ENCODE data around the gene HECA. TPM values are rescaled to one million over a fixed set of nuclear protein-coding genes. Genes with fewer than 3 reads are reported as not detected.

HECA gene
- total RNA-seq, 1 donor: 53.9 TPM

DNA sequence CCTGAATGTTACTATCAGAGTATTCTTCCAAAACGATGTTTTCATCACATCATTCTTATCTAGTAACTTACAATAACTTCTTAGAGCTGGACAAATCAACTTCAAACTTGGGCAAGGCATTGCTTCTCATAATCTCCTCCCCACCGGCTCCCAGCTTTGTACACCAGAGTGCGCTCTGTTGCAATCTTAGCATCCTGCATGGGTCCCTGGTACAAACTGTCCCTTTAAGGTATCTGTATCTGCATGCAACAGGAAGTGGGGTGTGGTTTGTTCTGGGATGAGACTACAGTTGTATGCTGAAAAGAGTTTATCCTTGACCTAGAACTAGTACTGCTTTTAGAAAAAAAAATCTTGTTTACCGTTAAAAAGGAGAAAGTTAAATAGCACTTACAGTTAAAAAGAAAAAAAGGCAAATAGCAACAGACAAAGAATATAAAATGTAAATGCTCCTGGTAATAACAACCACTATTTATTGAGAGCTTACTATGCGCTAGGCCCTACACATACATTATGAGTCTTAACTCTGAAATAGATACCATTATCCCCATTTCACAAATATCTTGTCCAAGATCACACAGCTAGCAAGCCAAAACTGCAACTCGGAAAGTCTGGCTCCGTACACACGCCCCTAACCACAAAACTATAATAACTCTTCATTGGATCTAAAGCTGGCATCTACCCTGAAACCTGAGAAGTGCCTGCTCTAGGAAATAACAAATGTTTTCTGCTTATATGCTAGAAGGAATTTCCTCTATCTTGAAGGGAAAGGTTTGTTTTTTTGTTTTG, 9.8 kb upstream of the HECA start:
- TF ChIP-seq, protein P1, sequence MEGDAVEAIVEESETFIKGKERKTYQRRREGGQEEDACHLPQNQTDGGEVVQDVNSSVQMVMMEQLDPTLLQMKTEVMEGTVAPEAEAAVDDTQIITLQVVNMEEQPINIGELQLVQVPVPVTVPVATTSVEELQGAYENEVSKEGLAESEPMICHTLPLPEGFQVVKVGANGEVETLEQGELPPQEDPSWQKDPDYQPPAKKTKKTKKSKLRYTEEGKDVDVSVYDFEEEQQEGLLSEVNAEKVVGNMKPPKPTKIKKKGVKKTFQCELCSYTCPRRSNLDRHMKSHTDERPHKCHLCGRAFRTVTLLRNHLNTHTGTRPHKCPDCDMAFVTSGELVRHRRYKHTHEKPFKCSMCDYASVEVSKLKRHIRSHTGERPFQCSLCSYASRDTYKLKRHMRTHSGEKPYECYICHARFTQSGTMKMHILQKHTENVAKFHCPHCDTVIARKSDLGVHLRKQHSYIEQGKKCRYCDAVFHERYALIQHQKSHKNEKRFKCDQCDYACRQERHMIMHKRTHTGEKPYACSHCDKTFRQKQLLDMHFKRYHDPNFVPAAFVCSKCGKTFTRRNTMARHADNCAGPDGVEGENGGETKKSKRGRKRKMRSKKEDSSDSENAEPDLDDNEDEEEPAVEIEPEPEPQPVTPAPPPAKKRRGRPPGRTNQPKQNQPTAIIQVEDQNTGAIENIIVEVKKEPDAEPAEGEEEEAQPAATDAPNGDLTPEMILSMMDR (IDR thresholded peaks at IDR 0.05; ENCODE audit: extremely low read depth, low read depth, low read length): peak; percentile 52
- no peak overlapping the region for H3K4me3 ChIP-seq (ENCODE audit: insufficient read depth, low read length)
- no peaks in the 10 kb centered on the region for H3K36me3 ChIP-seq (ENCODE audit: insufficient read depth, low read length)
- H3K9me3 ChIP-seq (ENCODE audit: low read depth, low read length): no peaks in the 10 kb centered on the region
- no peak for DNase-seq (ENCODE audit: insufficient read length, low spot score, missing footprints)
- H3K4me1 ChIP-seq (ENCODE audit: insufficient read depth, low read length): peaks cover 17% of the 10 kb centered on the region
- peak overlapping the region; percentile 25 for H2AFZ ChIP-seq (ENCODE audit: low read length)
- no peaks in the 10 kb centered on the region for H4K20me1 ChIP-seq (ENCODE audit: insufficient read depth, low read length)
- H3K27ac ChIP-seq (ENCODE audit: low read depth, low read length): no peak overlapping the region
- no peak overlapping the region for H3K4me2 ChIP-seq (ENCODE audit: insufficient read depth, low read length)
- no peaks in the 10 kb centered on the region for H3K79me2 ChIP-seq (ENCODE audit: insufficient read depth, low read length)
- H3K27me3 ChIP-seq (ENCODE audit: insufficient read depth, low read length): no peaks in the 10 kb centered on the region

DNA sequence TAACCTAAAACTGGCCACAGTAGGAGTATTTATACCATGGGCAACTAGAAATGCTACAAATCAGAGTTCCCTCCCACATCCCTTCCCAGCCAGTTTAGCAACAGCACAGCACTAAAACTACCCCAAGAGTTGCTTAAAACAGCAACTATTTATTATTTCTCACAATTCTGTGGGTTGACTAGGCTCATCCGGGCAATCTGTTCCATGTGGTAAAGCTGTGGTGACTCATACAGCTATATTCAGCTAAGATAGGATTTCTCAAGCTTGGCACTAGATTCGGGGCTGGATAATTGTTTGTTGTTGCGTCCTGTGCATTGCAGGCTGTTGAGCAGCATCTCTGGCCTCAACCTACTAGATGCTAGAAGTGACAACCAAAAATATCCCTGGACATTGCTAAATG, 8.6 kb upstream of the HECA start:
- no peaks in the 10 kb centered on the region for H3K36me3 ChIP-seq (ENCODE audit: insufficient read depth, low read length)
- H3K27ac ChIP-seq (ENCODE audit: low read depth, low read length): no peak overlapping the region
- H3K79me2 ChIP-seq (ENCODE audit: insufficient read depth, low read length): no peaks in the 10 kb centered on the region
- DNase-seq (ENCODE audit: insufficient read length, low spot score, missing footprints): peak; percentile 83
- H2AFZ ChIP-seq (ENCODE audit: low read length): peak overlapping the region; percentile 42
- peak overlapping the region; percentile 6 for H3K4me2 ChIP-seq (ENCODE audit: insufficient read depth, low read length)
- H3K27me3 ChIP-seq (ENCODE audit: insufficient read depth, low read length): no peaks in the 10 kb centered on the region
- no peaks in the 10 kb centered on the region for H3K9me3 ChIP-seq (ENCODE audit: low read depth, low read length)
- no peak overlapping the region for H3K4me3 ChIP-seq (ENCODE audit: insufficient read depth, low read length)
- H3K4me1 ChIP-seq (ENCODE audit: insufficient read depth, low read length): peaks cover 17% of the 10 kb centered on the region
- TF ChIP-seq, protein P1 (IDR thresholded peaks at IDR 0.05; ENCODE audit: extremely low read depth, low read depth, low read length): no peak
- H4K20me1 ChIP-seq (ENCODE audit: insufficient read depth, low read length): no peaks in the 10 kb centered on the region

DNA sequence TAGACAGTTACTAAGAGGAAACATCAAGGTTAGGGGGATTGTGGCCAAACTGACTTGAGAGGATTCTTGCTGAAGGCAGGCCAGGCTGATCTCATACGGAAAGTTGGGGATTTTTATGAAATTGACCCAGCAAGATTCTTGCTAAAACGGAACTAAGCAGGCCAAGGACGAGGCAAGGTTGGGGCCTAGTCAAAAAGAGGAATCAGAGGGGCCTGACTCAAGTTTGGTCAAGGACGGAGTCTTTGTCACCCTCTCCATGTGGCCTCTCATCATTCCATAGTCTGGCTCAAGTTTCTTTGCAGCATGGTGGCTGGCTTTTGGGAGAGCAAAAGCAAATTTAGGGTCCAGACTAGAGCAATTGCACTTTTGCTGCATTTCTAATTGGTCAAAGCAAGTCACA, 7.9 kb upstream of the HECA start:
- no peaks in the 10 kb centered on the region for H3K36me3 ChIP-seq (ENCODE audit: insufficient read depth, low read length)
- H3K4me1 ChIP-seq (ENCODE audit: insufficient read depth, low read length): peaks cover 17% of the 10 kb centered on the region
- H3K4me2 ChIP-seq (ENCODE audit: insufficient read depth, low read length): no peak overlapping the region
- H3K4me3 ChIP-seq (ENCODE audit: insufficient read depth, low read length): no peak overlapping the region
- H3K9me3 ChIP-seq (ENCODE audit: low read depth, low read length): no peaks in the 10 kb centered on the region
- H3K27me3 ChIP-seq (ENCODE audit: insufficient read depth, low read length): no peaks in the 10 kb centered on the region
- H3K79me2 ChIP-seq (ENCODE audit: insufficient read depth, low read length): no peaks in the 10 kb centered on the region
- H3K27ac ChIP-seq (ENCODE audit: low read depth, low read length): no peak overlapping the region
- TF ChIP-seq, protein P1 (IDR thresholded peaks at IDR 0.05; ENCODE audit: extremely low read depth, low read depth, low read length): no peak
- H4K20me1 ChIP-seq (ENCODE audit: insufficient read depth, low read length): no peaks in the 10 kb centered on the region
- H2AFZ ChIP-seq (ENCODE audit: low read length): no peak overlapping the region
- no peak for DNase-seq (ENCODE audit: insufficient read length, low spot score, missing footprints)

DNA sequence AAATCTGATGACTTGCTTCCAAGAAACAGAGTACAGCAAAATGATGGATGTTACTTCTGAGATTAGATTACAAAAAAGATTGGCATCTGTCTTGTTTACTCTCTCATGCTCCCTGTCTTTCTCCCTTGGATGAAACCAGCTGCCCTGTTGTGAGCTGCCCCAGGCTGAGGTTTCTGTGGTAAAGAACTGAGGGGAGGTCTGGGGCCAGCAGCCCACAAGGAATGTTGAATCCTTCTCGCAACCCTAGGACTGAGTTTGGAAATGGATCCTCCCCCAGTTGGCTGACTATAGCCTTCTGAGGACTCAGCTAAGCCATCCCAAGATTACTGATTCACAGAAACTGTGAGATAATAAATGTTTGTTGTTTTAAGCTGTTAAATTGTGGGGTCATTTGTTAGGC, 5.6 kb upstream of the HECA start:
- Histone ChIP-seq H3K4me3 (ENCODE audit: insufficient read depth, low read length) (no peak overlapping the region), H3K36me3 (ENCODE audit: insufficient read depth, low read length) (no peaks in the 10 kb centered on the region), H3K27ac (ENCODE audit: low read depth, low read length) (no peak overlapping the region), H3K27me3 (ENCODE audit: insufficient read depth, low read length) (no peaks in the 10 kb centered on the region), H2AFZ (ENCODE audit: low read length) (peak overlapping the region; percentile 75), H3K9me3 (ENCODE audit: low read depth, low read length) (no peaks in the 10 kb centered on the region), H3K4me1 (ENCODE audit: insufficient read depth, low read length) (peaks cover 17% of the 10 kb centered on the region), H3K4me2 (ENCODE audit: insufficient read depth, low read length) (no peak overlapping the region), H4K20me1 (ENCODE audit: insufficient read depth, low read length) (no peaks in the 10 kb centered on the region), H3K79me2 (ENCODE audit: insufficient read depth, low read length) (no peaks in the 10 kb centered on the region)
- TF ChIP-seq, protein P1 (IDR thresholded peaks at IDR 0.05; ENCODE audit: extremely low read depth, low read depth, low read length): no peak
- DNase-seq (ENCODE audit: insufficient read length, low spot score, missing footprints): no peak

Data from osteoblast (primary cell).